GM19193 (cell line): ENCODE measurements around the gene PNLIP.

Experiments used
- POLR2A ChIP-seq: IDR thresholded peaks from 4 replicates; pipeline ENCODE4 v1.6.1; 2011; ENCODE audit not compliant: insufficient read depth, insufficient read length; ENCODE audit errors: extremely low read depth

Gene PNLIP

DNA sequence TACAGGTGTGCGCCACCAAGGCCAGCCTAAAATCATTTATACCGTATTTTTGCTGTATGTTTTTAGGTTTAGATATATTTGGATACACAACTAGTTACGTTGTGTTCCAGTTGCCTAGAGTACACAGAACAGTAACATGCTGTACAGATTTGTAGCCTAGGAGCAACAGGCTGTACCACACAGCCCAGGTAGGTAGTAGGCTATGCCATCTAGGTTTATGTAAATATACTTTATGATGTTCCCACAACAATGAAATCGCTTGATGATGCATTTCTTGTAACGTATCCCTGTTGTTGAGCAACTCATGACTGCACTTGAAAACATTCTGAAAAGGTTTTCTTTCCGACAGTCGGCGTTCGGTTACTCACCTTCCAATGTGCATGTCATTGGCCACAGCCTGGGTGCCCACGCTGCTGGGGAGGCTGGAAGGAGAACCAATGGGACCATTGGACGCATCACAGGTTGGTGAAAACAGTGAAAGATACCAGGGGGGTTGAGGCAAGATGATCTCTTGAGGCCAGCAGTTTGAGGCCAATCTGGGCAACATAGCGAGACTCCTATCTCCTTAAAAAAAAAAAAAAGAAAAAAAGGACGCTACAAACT lies 7.7 kb downstream of the PNLIP start:
- TF ChIP-seq POLR2A, result no peak

DNA sequence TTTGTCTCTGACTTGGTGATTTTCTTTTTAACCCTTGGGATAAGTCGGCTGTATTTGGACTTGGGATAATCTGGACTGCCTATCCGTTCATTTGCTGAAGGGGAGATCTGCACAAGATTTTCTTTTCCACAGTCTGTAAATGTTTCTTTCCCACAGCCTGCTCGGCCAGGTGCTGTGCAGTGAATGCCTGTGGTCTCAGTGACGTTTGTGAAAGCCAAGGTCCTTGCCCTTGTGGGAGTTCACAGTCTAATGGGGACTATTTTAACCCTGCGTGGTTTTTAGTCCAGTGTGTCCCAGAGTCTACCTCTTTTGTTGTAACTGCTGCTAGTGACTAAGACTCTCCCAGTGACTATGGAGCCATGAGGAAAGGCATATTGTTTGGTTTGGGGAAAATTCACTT lies 8.9 kb downstream of the PNLIP start:
- no peak for TF ChIP-seq POLR2A

DNA sequence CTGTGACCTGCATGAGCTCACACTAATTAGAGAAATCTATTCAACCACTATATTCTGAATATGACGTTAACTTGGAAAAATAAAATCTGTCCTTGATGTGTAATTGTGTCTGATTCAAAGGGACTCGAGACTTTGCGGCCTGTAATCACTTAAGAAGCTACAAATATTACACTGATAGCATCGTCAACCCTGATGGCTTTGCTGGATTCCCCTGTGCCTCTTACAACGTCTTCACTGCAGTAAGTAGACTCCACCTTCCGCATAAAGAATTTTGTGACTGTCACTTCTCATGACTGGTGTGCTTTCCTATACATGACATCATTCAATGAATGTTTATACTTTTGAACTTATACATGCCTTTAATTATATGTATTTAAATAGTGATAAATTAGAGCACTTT lies 10.1 kb downstream of the PNLIP start:
- TF ChIP-seq POLR2A, result no peak

DNA sequence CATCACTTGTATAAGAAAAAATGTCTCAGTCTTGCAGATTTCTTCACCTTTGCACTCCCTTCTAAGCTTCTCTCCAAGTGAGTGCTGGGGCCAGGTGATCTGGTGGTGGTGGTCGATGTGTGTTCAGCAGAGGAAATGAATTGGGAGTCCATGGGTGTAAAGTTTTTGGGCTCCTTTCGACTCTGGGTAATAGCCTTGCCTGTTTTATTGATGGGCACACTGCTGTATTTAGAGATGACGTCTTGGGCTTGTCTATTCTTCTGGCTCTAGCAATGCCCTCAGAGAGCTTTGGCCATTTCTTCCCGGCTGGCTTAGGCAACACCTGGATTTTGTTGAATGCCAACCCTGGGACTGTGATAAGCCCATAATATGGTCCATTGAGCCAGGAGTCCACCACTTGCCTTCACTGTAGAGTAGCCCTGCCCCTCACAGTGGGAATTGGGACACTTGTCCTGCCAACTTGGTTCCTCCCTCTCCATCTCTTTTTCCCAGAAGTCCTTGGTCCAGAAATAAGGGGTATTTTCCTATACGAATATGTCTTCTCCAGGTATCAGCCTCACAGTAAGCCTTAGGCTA lies 11.7 kb downstream of the PNLIP start:
- TF ChIP-seq POLR2A, result no peak

DNA sequence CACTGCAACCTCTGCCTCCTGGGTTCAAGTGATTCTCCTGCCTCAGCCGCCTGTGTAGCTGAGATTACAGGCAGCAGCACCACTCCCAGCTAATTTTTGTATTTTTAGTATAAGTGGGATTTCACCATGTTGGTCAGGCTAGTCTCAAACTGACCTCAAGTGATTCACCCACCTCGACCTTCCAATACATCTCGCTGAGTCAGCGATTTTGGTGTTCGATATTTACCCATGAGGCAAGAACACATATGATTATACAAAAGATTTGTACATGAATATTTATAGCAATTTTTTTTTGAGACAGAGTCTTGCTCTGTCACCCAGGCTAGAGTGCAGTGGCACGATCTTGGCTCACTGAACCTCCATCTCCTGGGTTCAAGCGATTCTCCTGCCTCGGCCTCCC lies 19.8 kb downstream of the PNLIP start:
- no peak for TF ChIP-seq POLR2A

DNA sequence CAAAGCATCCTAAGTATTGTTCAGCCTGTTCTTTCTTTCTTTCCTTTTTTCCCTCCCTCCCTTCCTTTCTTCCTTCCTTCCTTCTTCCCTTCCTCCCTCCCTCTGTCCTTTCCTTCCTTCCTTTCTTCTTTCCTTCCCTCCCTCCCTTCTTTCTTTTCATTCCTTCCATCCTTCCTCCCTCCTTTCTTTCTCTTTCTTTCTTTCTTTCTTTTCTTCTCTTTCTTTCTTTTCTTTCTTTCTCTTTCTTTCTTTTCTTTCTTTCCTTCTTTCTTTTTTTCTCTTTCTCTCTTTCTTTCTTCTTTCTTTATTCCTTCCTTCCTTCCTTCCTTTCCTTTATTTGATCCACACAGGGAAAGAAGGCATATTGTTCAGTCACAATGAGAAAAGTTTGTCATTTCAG lies 21.2 kb downstream of the PNLIP start:
- TF ChIP-seq POLR2A, result no peak

DNA sequence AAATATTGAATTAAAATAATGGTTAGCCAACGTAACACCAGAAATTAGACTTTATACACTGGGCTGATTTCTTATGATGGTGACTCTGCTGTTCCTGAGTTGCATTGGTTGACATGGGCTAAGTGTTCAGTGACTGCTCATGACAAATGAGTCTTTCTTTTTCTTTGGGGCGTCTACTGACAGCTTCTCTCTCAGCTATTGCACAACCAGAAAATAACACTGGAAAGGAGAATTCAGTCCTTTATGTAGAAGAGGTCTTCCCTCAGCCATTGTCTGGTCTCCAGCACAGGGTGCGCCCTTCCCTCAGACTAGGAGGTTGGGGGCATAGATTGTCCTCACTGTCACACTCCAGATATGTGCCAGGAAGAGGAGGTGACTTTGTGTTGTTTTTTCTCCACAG lies 21.6 kb downstream of the PNLIP start:
- TF ChIP-seq POLR2A, result no peak

DNA sequence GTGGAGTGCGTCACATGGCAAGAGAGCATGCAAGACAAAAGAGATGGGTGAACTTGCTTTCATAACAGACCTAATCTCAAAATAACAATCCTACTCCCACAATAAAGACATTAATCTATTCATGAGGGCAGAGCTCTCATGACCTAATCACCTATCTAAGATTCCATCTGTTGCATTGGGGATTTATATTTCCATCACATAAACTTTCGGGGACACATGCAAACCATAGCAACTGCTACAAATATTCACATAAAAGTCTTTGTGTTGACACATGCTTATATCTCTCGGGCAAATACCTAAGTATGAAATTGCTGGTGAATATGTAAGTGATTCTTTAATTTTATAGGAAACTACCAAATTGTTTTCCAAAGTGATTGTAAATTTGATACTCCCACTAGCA lies 29.1 kb downstream of the PNLIP start:
- no peak for TF ChIP-seq POLR2A

DNA sequence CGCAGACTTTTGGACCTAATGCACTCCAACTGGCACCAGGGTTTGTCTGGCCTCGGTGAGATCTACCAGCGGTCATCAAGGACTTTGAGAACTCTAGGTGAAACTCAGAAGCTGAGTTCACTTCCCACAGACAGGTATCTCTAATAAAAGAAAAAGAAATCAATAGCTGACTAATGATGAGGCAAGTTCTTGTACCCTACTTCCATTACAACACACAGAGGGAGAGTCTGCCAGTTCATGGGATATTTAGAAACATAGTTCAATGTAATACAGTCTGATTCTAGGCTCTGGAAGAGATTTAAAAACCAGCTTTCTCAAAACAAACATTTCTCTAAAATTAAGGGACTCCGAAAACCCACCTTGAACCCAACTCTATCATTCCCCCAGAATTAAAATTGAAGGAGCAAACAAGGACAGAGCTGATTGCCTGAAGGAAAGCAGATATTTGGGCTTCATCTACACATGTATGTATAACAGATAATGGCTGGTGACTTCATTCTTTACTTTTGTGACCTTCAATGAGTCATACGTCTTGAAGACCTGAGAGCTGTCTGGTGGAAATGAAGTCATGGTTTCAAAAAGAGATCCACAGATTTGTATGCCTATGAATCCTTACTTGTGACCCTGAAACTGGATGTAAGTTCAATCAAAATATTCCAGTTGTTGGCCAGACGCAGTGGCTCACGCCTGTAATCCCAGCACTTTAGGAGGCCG lies 42.3 kb downstream of the PNLIP start:
- no peak for TF ChIP-seq POLR2A

DNA sequence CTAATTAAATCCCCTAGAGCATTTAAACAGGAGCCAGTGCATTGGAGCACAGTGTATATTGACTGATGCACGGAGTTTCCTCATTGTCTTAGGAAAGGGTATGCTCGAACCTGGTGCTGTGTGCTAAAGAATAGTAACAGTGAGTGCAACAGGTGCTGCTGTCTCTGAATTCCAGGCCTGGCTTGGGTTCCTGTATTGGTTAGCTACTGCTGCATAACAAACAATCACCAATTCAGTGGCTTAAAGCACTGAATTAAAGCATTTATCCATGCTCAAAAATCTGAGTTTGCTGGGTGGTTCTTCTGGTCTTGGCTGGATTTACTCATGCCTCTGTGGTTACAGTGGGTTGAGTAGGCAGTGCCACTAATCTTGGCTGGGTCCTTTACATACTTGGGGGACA lies 43.3 kb downstream of the PNLIP start:
- TF ChIP-seq POLR2A, result no peak

DNA sequence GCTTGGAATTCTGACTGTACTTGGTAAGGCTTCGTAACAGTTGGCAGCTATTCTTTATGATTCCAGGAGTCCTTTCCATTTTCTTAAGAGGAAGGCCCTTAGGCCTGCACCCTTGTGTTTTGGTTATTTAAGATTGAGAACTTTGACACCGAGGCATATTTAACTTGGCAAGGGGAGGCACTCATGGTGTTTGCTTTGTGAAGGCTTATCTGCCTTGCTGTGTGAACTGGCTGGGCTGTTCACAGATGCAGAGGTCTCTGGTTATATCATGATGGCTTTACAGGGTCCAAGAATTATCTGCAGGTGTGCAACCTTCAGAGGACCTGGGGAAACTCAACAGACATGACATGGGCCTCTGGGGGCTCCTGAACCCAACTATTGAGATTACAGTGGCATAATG lies 44.2 kb downstream of the PNLIP start:
- TF ChIP-seq POLR2A, result no peak

DNA sequence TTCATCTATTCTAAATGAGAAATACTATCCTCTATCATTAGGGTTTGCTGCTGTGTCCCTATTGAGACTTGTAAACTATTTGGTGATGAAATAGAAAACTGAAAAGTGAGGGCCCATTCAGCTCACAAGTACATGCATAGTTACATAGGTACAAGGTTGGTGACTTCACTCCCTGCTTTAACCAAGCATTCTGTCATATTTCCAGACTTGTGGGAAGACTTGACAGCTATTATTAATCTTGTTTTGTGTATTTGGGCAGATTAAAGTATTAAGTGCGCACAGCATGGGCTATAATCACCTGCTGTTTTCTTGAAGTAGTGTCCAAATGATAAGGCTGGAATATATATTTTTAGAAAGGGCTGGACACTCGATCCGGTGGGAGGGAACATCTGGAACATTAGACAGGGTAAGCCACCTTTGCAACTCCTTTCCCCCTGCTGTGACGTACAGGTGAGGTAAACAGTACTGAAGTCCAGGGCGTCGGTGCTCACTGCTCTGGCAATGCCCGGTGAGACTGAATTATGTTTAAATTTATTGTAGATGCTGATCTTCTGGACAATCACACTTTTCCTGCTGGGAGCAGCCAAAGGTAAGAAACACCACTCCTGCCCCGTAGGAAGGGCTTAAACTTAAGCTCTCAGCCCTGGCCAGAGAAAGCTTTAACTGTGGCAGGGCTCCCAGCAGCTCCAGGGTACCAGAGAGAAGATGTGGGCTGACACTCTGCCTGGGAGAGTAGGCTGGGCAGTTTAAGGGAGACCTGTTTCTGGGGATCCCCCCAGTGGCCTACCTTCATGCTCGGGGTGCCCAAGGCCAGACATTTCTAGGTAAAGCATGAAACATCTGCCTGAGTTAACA lies 45.1 kb downstream of the PNLIP start, which contains the start of gene PNLIPRP1:
Gene PNLIPRP1, plus strand, starts transcription at position 370 of the 855 bp plus-strand sequence. Its CDS starts 171 bp downstream, at position 541.
- no peak for TF ChIP-seq POLR2A

DNA sequence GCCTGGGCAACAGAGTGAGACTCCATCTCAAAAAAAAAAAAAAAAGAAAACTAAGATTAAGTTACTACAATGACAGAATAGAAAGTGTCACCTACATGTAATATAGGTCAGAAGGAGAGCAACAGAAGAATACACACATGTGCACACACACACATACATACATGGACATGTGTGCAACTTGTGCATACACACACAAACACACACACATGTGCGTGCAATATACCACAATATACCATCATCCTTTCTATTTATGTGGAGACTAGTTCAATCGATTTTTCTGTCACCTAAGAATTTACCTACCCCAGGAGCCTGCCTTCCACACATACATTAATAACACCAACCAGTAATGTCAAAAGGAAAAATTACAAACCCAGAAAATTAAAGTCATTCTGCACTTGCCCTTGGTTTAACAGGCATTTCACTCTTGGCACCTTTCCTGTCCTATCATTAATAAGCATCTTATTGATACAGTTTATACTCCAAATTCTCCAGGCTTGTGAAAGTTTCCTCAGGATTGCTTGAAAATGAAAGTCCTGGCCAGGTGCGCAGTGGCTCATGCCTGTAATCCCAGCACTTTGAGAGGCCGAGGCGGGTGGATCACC lies 47.5 kb downstream of the PNLIP start:
- TF ChIP-seq POLR2A, result no peak

DNA sequence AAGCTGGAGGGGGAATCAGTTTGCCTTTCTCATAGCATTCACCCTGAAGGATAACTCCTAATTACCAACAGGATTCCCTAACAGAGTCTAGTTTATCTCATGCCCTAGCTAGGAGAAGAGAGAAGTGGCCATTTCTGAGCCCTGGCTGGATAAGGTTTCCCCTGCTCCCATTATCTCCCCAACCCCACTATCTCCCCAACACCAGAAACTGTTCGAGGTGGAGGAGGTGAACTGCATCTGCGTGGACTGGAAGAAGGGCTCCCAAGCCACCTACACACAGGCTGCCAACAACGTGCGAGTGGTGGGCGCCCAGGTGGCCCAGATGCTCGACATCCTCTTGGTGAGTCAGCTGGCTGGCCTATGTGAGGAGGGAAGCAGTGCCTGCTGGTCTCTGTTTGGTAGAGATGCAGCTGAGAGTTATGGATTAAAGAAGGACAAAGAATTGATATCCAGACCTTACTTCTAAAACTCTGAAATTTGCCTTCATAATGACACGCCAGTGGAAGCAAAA lies 48.8 kb downstream of the PNLIP start:
- TF ChIP-seq POLR2A, result no peak

DNA sequence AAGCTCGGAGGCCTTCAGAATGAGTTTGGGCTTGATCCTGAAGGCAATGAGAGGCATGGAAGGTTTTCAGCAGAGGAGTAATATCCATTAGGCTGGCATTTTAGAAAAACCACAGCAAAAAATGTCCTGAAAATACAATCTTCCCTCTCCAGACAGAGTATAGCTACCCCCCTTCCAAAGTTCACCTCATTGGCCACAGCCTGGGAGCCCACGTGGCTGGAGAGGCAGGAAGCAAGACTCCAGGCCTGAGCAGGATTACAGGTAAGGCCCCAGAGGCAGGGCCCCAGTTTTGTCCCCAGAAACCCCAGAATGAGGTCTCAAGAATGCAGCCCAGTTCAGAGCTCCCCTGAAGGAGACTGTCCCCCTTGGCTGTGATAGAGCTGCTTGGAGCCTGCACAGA lies 50.3 kb downstream of the PNLIP start:
- TF ChIP-seq POLR2A, result no peak
